ENCODE results near the gene CFAP52.

GRCh38 chr17:9566067-9566466 lies 10.4 kb upstream of the CFAP52 start:
- TF ChIP-seq, protein P1, sequence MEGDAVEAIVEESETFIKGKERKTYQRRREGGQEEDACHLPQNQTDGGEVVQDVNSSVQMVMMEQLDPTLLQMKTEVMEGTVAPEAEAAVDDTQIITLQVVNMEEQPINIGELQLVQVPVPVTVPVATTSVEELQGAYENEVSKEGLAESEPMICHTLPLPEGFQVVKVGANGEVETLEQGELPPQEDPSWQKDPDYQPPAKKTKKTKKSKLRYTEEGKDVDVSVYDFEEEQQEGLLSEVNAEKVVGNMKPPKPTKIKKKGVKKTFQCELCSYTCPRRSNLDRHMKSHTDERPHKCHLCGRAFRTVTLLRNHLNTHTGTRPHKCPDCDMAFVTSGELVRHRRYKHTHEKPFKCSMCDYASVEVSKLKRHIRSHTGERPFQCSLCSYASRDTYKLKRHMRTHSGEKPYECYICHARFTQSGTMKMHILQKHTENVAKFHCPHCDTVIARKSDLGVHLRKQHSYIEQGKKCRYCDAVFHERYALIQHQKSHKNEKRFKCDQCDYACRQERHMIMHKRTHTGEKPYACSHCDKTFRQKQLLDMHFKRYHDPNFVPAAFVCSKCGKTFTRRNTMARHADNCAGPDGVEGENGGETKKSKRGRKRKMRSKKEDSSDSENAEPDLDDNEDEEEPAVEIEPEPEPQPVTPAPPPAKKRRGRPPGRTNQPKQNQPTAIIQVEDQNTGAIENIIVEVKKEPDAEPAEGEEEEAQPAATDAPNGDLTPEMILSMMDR (IDR thresholded peaks at IDR 0.05; ENCODE audit: control extremely low read depth in 1 of 3, insufficient read depth in 1 of 3, low read depth in 1 of 3, low read length in 3 of 3): no peak
- TF ChIP-seq SRF (IDR thresholded peaks at IDR 0.05; ENCODE audit: low read depth, low read length) (no peak), RNF2 (IDR thresholded peaks at IDR 0.05; ENCODE audit: borderline replicate concordance, low read depth, low read length, missing control alignments, poor library complexity, severe bottlenecking) (no peak)
- TF ChIP-seq, protein P2, sequence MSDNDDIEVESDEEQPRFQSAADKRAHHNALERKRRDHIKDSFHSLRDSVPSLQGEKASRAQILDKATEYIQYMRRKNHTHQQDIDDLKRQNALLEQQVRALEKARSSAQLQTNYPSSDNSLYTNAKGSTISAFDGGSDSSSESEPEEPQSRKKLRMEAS (IDR thresholded peaks at IDR 0.05): no peak

Measured in H1 (cell line).